Neuronal stem cell (in vitro differentiated cells): ENCODE results near the gene SMTN.

Source experiments
- DNase-seq: peaks from one replicate; pipeline ENCODE4 v3.0.0-alpha.2; 2013; ENCODE audit warnings: low spot score
- H2AFZ ChIP-seq: one replicate; pipeline ENCODE4 v1.6.1; 2013; ENCODE audit warnings: mild to moderate bottlenecking, low read length, inconsistent platforms
- H2AK5ac ChIP-seq: 2 replicates; pipeline ENCODE4 v1.6.1; 2013; ENCODE audit warnings: low read depth, mild to moderate bottlenecking, inconsistent platforms, low read length, moderate library complexity, mixed read lengths
- H2BK120ac ChIP-seq: 2 replicates; pipeline ENCODE4 v1.6.1; 2013; ENCODE audit warnings: low read depth, mild to moderate bottlenecking, inconsistent platforms, low read length, moderate library complexity, mixed read lengths
- H2BK12ac ChIP-seq: one replicate; pipeline ENCODE4 v1.6.1; 2013; ENCODE audit warnings: low read length, inconsistent platforms
- H2BK15ac ChIP-seq: 2 replicates; pipeline ENCODE4 v1.6.1; 2013; ENCODE audit warnings: mild to moderate bottlenecking, low read length, inconsistent platforms, mixed read lengths
- H2BK5ac ChIP-seq: one replicate; pipeline ENCODE4 v1.6.1; 2013; ENCODE audit warnings: inconsistent platforms, mild to moderate bottlenecking, low read length, moderate library complexity
- H3K14ac ChIP-seq: one replicate; pipeline ENCODE4 v1.6.1; 2013; ENCODE audit warnings: low read length, inconsistent platforms
- H3K18ac ChIP-seq: 2 replicates; pipeline ENCODE4 v1.6.1; 2013; ENCODE audit warnings: low read length, inconsistent platforms
- H3K23ac ChIP-seq: 2 replicates; pipeline ENCODE4 v1.6.1; 2013; ENCODE audit warnings: low read depth, mild to moderate bottlenecking, mixed read lengths, low read length, inconsistent platforms; ENCODE audit not compliant: poor library complexity
- H3K27ac ChIP-seq: replicated peaks from 3 replicates; pipeline ENCODE4 v1.5.1; 2013; ENCODE audit warnings: low read length, inconsistent platforms
- H3K27me3 ChIP-seq, 3 experiments: 2 replicates each; pipeline ENCODE4 v1.6.1; 2013; ENCODE audit warnings: low read length in 3 of 3, mild to moderate bottlenecking in 2 of 3, inconsistent platforms in 1 of 3, low read depth in 1 of 3, mixed read lengths in 1 of 3, moderate library complexity in 1 of 3; ENCODE audit not compliant: control insufficient read depth in 3 of 3, insufficient read depth in 3 of 3
- H3K36me3 ChIP-seq, 2 donors: replicated peaks in 1 of 2; 2 replicates each; pipeline ENCODE4 v1.6.1; 2013; ENCODE audit warnings: low read length in 2 of 2; ENCODE audit not compliant: control insufficient read depth in 2 of 2, insufficient read depth in 2 of 2
- H3K4ac ChIP-seq: 2 replicates; pipeline ENCODE4 v1.6.1; 2013; ENCODE audit warnings: inconsistent platforms, mild to moderate bottlenecking, low read length, moderate library complexity
- H3K4me1 ChIP-seq, 2 donors: 1 replicate in 1 of 2; 2 replicates in 1 of 2; pipeline ENCODE4 v1.6.1; 2013; ENCODE audit warnings: low read length in 2 of 2, low read depth in 1 of 2; ENCODE audit not compliant: control insufficient read depth in 2 of 2, insufficient read depth in 1 of 2
- H3K4me2 ChIP-seq: one replicate; pipeline ENCODE4 v1.6.1; 2013; ENCODE audit warnings: mild to moderate bottlenecking, low read length, inconsistent platforms; ENCODE audit not compliant: insufficient read depth, poor library complexity, severe bottlenecking
- H3K4me3 ChIP-seq, 2 donors: 2 replicates each; pipeline ENCODE4 v1.5.1; 2013; ENCODE audit warnings: low read length in 2 of 2, mild to moderate bottlenecking in 2 of 2, inconsistent platforms in 1 of 2, moderate library complexity in 1 of 2
- H3K79me1 ChIP-seq: one replicate; pipeline ENCODE4 v1.6.1; 2013; ENCODE audit warnings: low read depth, mild to moderate bottlenecking, inconsistent platforms, low read length, moderate library complexity
- H3K9ac ChIP-seq: one replicate; pipeline ENCODE4 v1.6.1; 2013; ENCODE audit warnings: mild to moderate bottlenecking, low read depth, low read length, inconsistent platforms; ENCODE audit not compliant: poor library complexity
- H3K9me3 ChIP-seq, 2 donors: replicated peaks in 1 of 2; 2 replicates each; pipeline versions ENCODE3 to v1.6.1; 2013; ENCODE audit warnings: low read length in 2 of 2, mild to moderate bottlenecking in 2 of 2, inconsistent platforms in 1 of 2, low read depth in 1 of 2, mixed read lengths in 1 of 2, moderate library complexity in 1 of 2; ENCODE audit not compliant: control insufficient read depth in 2 of 2, insufficient read depth in 1 of 2
- H4K8ac ChIP-seq: one replicate; pipeline ENCODE4 v1.6.1; 2013; ENCODE audit warnings: low read depth, mild to moderate bottlenecking, inconsistent platforms, low read length, moderate library complexity
- H4K91ac ChIP-seq: one replicate; pipeline ENCODE4 v1.6.1; 2013; ENCODE audit warnings: low read length, low read depth, mild to moderate bottlenecking, inconsistent platforms; ENCODE audit not compliant: poor library complexity
- WGBS, 2 donors: extraction: QIAGEN DNeasy Blood & Tissue Kit; methylation state at CpG; one replicate each; pipeline ENCODE4 v1.1.7; 2013; ENCODE audit warnings: missing lambda C conversion rate in 2 of 2, mixed read lengths in 1 of 2; ENCODE audit not compliant: insufficient read length in 2 of 2, insufficient replicate concordance in 1 of 2; ENCODE audit errors: extremely low coverage in 2 of 2; 5-methylcytosine and 5-hydroxymethylcytosine counted together

The SMTN gene

DNA sequence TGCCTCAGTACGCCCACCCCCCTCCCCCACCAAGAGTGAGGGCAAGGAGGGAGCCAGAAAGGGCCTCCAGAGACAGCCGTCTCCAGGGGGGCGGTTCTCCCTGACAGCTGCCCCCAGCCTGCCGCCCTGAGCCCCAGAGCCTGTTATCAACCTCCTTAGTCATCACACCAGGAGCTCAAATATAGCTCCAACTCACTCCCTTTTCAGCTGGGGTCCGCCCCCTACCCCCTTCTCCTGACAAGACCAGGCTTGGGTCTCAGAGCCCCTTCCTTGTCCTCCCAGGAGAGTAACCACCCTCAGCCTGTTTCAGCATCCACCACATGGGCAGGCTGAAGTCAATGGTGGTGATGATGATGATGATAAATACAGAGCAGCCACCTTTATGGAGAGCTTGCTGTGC lies 39.1 kb downstream of the SMTN start:
- no CpG with 5 or more reads among the region's 5 CpGs for WGBS, 2 donors

DNA sequence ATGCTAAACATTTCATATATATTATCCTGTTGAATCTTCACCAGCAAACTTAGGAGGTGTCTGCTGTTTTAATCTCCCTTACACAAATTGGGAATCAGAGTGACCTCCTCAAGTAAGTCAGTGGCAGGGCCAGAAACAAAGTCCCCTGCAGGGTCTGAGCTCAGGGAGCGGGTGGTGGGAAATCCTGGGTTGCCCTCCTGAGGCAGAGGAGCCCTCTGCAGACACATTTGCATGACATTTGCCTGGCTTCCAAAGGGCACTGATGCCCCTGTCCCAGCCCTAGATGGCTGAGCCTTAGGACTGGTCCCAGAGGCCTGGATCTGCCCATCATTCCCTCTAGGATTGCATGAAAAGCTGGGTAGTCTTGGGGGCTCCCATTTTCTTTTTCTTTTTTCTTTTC lies 39.5 kb downstream of the SMTN start:
- Histone ChIP-seq H3K23ac (no peak overlapping the region), H2BK120ac (no peak overlapping the region), H3K4me2 (no peak overlapping the region), H3K9me3 (no peaks in the 10 kb centered on the region), H3K36me3 (no peaks in the 10 kb centered on the region), H2AK5ac (no peak overlapping the region), H4K8ac (no peak overlapping the region), H4K91ac (no peak overlapping the region), H2AFZ (no peak overlapping the region), H3K27ac (no peak overlapping the region), H3K4me1 (peaks cover 0 to 11% of the 10 kb centered on the region in 2 donors), H3K9ac (no peak overlapping the region), H3K79me1 (peaks cover 2% of the 10 kb centered on the region), H2BK12ac (no peak overlapping the region), H2BK5ac (no peak overlapping the region), H2BK15ac (no peak overlapping the region), H3K14ac (no peak overlapping the region), H3K18ac (no peak overlapping the region), H3K27me3 (peaks cover 0 to 31% (median 0%) of the 10 kb centered on the region in 3 experiments), H3K4me3 (no peak overlapping the region), H3K4ac (no peak overlapping the region)
- no CpG with 5 or more reads among the region's 1 CpG for WGBS, 2 donors
- no peak for DNase-seq

More for the DNA sequence above, 39.1 kb downstream of the SMTN start:
- Histone ChIP-seq H3K23ac (no peak overlapping the region), H2BK15ac (no peak overlapping the region), H3K27ac (no peak overlapping the region), H4K8ac (no peak overlapping the region), H2BK120ac (no peak overlapping the region), H3K36me3 (no peaks in the 10 kb centered on the region), H2BK5ac (no peak overlapping the region), H4K91ac (no peak overlapping the region), H3K27me3 (peaks cover 0 to 31% (median 0%) of the 10 kb centered on the region in 3 experiments), H3K9me3 (no peaks in the 10 kb centered on the region), H3K14ac (no peak overlapping the region), H3K18ac (peak overlapping the region; percentile 32), H3K4ac (no peak overlapping the region), H2AK5ac (peak overlapping the region; percentile 32), H3K9ac (no peak overlapping the region), H3K4me2 (no peak overlapping the region), H2BK12ac (no peak overlapping the region), H3K4me1 (peaks cover 0 to 11% of the 10 kb centered on the region in 2 donors), H3K79me1 (peaks cover 2% of the 10 kb centered on the region), H3K4me3 (no peak overlapping the region), H2AFZ (peak overlapping the region; percentile 30)
- no peak for DNase-seq

- no peak overlapping the region for H2AK5ac ChIP-seq
- no peak for DNase-seq
- H3K9ac ChIP-seq: no peak overlapping the region
- no peak overlapping the region for H2BK15ac ChIP-seq
- H2AFZ ChIP-seq: no peak overlapping the region
- no peak overlapping the region for H2BK120ac ChIP-seq
- H3K36me3 ChIP-seq: no peaks in the 10 kb centered on the region
- H3K27ac ChIP-seq: no peak overlapping the region
- H3K79me1 ChIP-seq: peaks cover 2% of the 10 kb centered on the region
- H3K14ac ChIP-seq: no peak overlapping the region
- H2BK5ac ChIP-seq: no peak overlapping the region
- H3K18ac ChIP-seq: no peak overlapping the region
- H2BK12ac ChIP-seq: no peak overlapping the region
- H3K27me3 ChIP-seq: peaks cover 0 to 31% (median 0%) of the 10 kb centered on the region in 3 experiments
- H3K9me3 ChIP-seq: no peaks in the 10 kb centered on the region
- H3K4me1 ChIP-seq: peaks cover 0 to 11% of the 10 kb centered on the region in 2 donors
- no peak overlapping the region for H3K4ac ChIP-seq
- no CpG with 5 or more reads among the region's 4 CpGs for WGBS, 2 donors
- H3K4me3 ChIP-seq: no peak overlapping the region
- H3K23ac ChIP-seq: no peak overlapping the region
- H3K4me2 ChIP-seq: no peak overlapping the region
- H4K91ac ChIP-seq: no peak overlapping the region
- no peak overlapping the region for H4K8ac ChIP-seq
These were observed 40.3 kb downstream of the SMTN start for GRCh38 chr22:31121403-31121802.

DNA sequence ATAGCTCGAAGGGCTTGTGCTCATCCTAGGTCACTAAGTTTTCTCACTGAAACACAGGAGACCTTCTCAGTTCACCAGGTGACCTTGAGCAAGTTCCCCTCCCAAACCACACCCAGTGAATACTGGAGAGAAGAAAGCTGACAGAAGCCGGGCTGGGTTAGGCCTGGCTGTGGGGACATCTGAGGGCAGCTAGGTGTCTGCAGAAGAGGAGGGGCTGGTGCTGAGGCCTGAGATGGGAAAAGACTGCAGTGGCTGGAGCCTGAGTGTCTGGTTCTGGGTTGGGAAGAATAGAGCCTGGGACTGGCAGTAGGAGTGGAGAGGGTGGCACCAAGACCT lies 41.0 kb downstream of the SMTN start:
- WGBS, 2 donors: no CpG with 5 or more reads among the region's 2 CpGs
- H3K4me2 ChIP-seq: no peak overlapping the region
- H3K9me3 ChIP-seq: no peaks in the 10 kb centered on the region
- peak overlapping the region; percentile 62 for H3K18ac ChIP-seq
- peak overlapping the region; percentile 92 for H2AFZ ChIP-seq
- no peak overlapping the region for H3K4ac ChIP-seq
- peak overlapping the region; percentile 1 for H2BK12ac ChIP-seq
- H4K8ac ChIP-seq: no peak overlapping the region
- peak overlapping the region; percentile 61 for H2BK120ac ChIP-seq
- H3K36me3 ChIP-seq: no peaks in the 10 kb centered on the region
- H2AK5ac ChIP-seq: peak overlapping the region; percentile 93
- H3K27me3 ChIP-seq: peaks cover 0 to 31% (median 0%) of the 10 kb centered on the region in 3 experiments
- no peak overlapping the region for H3K27ac ChIP-seq
- H3K79me1 ChIP-seq: peaks cover 2% of the 10 kb centered on the region
- no peak for DNase-seq
- H3K4me1 ChIP-seq: peaks cover 0 to 11% of the 10 kb centered on the region in 2 donors
- no peak overlapping the region for H3K4me3 ChIP-seq
- peak overlapping the region; percentile 90 for H2BK15ac ChIP-seq
- H3K23ac ChIP-seq: no peak overlapping the region
- no peak overlapping the region for H3K14ac ChIP-seq
- H4K91ac ChIP-seq: no peak overlapping the region
- H2BK5ac ChIP-seq: no peak overlapping the region
- H3K9ac ChIP-seq: no peak overlapping the region
